GM21390 (cell line): ENCODE measurements around the gene FAM20C.

Experiments used
- ATAC-seq: cut with Tn5 transposase; IDR thresholded peaks from one replicate; pipeline ENCODE4 v1.9.1; 2021; ENCODE audit not compliant: unreplicated experiment

FAM20C gene

GRCh38 chr7:300546-301290 lies 108.3 kb downstream of the FAM20C start:
- ATAC-seq: no peak

- ATAC-seq: no peak
Measured at GRCh38 chr7:301291-302053, 109.1 kb downstream of the FAM20C start.

DNA sequence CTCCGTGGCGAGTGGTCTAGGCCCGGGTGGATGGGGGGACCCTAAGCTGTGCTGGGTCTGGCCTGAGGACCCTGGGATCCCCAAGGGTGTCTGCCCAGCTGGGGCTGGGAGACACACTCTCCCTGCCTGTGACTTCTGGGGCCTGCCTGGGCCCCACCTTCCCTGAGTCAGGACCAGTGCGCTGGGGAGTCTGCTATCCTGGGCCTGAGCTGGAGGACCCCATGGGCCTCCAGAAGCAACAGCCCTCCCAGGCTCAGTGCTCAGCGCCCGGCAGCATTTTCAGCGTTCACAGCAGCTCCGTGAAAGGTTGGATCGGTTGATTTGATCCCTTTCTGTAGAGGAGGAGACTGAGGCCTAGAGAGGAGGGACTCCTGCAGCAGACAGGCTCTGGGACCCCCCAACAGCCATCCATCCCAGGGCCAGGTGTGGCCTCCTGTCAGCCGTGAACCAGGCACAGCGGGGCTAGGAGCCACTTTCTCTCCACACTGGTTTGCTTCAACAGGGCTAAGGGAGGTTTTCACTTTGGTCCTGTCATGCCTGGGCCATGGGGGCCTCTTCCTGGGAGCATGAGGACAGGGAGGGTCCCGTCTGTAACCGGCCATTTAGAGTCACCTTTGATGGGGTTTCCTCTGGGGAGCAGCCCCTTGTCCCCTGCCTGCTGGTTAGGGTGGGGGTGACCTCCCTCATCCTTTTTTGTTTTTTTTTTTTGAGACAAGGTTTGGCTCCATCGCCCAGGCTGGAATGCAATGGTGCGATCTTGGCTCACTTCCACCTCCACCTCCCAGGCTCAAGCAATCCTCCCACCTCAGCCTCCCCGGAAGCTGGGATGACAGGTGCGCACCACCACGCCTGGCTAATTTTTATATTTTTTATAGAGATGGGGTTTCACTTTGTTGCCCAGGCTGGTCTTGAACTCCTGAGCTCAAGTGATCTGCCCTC lies 110.0 kb downstream of the FAM20C start:
- ATAC-seq: no peak

GRCh38 chr7:303425-303824 lies 111.1 kb downstream of the FAM20C start:
- no peak for ATAC-seq

DNA sequence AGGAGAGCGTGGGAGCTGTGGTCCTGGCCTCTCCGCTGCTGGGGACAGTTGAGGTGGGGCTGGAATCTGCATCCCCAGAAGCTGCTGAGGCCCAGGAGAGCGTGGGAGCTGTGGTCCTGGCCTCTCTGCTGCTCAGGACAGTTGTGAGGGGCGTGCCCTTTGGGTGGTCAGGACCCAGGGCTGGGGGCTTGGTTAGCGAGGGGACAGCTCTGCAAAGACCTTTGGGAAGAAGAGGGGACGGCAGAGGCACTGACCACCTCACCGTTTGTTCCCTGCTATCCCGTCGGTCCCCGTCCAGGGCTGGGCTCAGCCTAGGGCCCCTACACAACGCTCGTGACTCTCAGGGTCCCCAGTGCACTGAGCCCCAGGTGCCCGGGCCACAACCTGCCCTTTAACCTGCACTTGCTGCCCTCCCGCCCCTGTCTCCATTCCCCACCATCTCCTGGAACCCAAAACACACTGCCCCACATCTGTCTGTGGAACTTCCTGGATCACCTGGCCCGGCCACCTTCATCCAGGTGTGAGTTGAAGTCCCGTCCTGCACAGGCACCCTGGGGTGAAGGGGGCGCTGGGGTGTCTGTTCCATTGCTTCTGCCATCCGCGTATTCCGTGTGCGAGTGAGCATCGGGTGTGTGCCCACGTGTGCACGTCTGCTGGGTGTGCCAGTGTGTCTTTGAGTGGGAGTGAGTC lies 111.7 kb downstream of the FAM20C start:
- ATAC-seq: no peak

DNA sequence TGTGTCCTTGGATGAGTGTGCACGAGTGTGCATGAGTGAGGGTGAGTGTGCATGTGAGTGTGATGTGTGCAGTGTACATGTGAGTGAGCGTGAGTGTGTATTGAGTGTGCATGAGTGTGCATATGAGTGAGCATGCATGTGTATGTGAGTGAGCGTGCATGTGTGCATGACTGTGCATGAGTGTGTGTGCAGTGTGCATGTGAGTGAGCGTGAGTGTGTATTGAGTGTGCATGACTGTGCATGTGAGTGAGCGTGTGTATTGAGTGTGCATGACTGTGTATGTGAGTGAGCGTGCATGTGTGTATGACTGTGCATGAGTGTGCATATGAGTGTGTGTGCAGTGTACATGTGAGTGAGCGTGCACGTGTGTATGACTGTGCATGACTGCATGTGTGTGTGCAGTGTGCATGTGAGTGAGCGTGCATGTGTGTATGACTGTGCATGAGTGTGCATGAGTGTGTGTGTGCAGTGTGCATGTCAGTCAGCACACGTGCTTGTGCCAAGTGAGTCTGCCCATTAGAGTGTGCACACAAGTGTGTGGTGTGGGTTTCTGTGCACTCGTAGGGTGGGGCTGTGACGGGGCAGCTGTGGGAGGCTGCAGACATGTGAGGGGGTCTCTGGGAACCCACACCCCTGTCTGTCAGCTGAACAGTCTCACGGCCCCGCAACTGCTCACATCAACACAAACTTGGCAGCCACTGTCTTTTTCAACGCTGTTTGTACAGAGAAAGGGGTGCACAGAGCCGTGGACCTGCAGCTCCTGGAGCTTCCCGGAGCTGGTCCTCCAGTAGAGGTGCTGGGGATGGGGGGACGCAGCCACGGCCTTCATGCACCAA lies 112.4 kb downstream of the FAM20C start:
- no peak for ATAC-seq

- no peak for ATAC-seq
Measured at GRCh38 chr7:305410-306151, 113.2 kb downstream of the FAM20C start.

DNA sequence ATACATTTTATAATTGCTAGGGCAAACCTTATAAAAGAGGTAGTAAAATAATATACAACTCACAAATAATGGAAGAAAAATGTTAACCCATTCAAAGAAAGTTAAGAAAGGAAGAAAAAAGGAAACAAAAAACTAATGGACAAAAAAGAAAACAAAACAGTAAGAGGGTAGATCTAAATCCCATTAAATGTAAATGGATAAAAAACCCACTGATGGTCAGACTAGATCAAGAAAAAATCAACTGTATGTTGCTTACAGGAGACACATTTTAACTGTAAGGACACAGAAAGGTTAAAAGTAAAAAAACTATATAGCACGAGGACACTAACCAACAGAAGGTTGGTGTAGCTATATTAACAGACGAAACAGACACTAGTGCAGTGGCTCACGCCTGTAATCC lies 115.6 kb downstream of the FAM20C start:
- ATAC-seq: no peak

GRCh38 chr7:309586-310228 lies 117.3 kb downstream of the FAM20C start:
- ATAC-seq: no peak
